Stimulated activated CD8-positive, alpha-beta memory T cell treated with anti-CD3 and anti-CD28 coated beads, Interleukin-15, amount 100 ng/mL, for 24 hours (primary cell): ENCODE data around the gene TRERF1.

Experiments used
- DNase-seq: peaks from one replicate; pipeline ENCODE4 v3.0.0-alpha.2; 2020; ENCODE audit warnings: low read depth

Gene TRERF1

DNA sequence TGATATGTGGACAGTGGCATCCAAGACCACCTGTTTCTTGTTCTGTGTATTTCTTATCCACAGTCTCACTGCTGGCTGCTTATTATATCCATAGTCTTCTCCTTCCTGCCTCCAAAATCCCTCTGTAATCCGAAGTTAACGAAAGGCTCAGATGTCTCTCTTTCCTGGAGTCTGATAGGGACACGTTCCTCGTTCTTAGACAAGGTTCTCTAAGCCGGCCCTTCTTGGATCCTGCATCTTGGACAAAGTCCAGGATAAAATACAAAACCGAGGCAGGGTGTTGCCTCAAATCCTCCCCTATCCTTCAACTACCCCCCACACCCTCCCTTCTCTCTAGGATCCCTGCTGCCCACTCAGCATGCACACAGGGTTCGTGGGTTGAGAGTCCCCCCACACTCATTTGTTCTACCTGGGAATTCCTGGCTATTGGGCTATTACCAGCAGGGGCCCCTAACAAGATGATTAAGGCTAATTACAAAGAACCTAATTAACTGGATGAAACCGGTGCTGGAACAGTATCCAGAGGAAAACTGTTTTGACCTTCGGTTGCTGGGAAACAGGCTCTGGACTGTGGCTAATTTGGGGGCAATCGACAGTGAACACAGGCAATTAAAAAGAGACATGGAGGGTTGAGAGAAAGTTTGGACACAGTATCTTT lies 201.3 kb downstream of the TRERF1 start:
- DNase-seq = no peak

- DNase-seq = no peak
These were observed 202.4 kb downstream of the TRERF1 start for GRCh38 chr6:42249279-42249678.

GRCh38 chr6:42243046-42243445 lies 208.7 kb downstream of the TRERF1 start:
- DNase-seq = no peak

DNA sequence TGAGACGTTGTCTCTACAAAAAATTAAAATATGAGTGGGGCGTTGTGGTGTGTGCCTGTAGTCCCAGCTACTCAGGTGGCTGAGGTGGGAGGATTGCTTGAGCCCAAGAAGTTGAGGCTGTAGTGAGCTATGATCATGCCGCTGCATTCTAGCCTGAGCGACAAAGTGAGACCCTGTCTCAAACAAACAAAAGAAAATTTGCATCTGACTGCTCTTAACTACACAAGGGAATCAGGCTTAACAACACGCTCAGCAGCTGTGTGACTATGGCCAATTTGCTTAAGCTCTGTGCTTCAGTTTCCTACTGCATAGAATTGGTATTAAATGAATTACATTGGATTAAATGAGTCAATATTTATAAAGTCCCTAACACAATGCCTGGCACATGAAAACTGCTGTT lies 209.8 kb downstream of the TRERF1 start:
- DNase-seq = no peak

GRCh38 chr6:42239736-42240375 lies 211.9 kb downstream of the TRERF1 start:
- no peak for DNase-seq

DNA sequence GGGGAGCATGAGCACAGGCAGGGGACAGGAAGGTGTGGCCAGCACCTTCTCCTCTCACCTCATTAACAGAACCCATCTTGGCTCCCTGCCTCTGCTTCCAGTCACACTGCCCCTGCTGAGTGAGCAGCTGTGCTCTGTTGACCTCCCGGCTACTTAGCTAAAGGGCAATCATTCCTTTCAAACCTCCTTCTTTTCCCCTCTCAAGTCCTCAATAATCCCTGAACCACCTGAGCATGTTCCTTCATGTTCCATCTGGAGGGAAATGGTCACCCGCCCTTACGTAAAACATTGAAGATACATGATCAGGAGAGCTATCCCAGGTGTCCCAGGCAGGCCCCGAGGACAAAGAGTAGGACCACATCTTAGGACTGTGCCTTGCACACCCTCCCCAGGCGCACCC lies 212.4 kb downstream of the TRERF1 start:
- DNase-seq = no peak

GRCh38 chr6:42237857-42238256 lies 213.9 kb downstream of the TRERF1 start:
- DNase-seq = no peak

- no peak for DNase-seq
These were observed 214.8 kb downstream of the TRERF1 start for GRCh38 chr6:42236682-42237473.

DNA sequence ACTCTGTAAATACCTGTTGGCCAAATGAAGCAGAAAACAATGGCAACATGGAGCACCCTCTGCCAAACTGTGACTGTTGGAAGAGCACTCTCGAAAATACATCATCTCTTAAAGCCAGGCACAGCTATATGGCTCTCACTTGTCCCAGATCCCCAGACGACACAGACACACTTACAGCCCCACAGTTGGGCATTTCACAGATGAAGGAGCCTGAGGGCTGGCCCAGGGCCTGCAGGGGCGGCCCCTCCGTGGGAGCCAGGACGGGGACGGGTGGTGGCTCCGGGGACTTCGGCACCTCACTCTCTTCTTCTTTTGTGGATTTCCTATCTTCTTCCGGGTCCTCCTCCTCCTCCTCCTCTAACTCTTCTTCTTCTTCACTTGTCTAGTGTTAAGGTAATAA lies 215.7 kb downstream of the TRERF1 start:
- DNase-seq = no peak

- DNase-seq = no peak
These were observed 219.7 kb downstream of the TRERF1 start for GRCh38 chr6:42232035-42232434.

GRCh38 chr6:42230345-42231321 lies 221.1 kb downstream of the TRERF1 start:
- no peak for DNase-seq

DNA sequence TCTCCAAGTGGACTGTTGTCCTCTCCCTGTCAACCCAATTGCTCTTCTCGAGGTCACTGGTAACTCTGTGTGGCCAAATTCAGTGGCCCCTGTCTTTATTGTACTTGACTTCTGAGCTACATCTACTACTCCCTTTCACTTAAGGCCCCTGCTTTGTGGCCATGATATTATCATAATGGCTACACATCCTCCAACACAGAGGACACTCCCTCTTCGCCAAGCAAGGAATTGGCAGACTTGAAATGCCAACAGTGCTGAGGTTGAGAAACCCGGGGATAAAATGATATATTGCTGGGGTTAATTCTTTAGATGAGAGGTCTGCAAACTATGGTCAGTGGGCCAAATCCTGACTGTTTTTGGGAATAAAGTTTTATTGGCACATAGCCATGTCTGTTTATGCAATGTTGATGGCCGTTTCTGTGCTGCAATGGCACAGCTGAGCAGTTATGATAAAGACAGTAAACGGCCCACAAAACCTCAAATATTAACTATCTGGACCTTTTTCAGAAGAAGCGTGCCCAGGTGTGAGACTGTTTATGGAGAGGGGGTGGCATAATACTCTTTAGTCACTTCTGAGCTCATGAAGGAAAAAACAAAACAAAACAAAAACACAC lies 222.1 kb downstream of the TRERF1 start:
- DNase-seq = no peak

- no peak for DNase-seq
These were observed 223.4 kb downstream of the TRERF1 start for GRCh38 chr6:42228305-42228704.

GRCh38 chr6:42227173-42227850 lies 224.4 kb downstream of the TRERF1 start:
- DNase-seq = no peak

DNA sequence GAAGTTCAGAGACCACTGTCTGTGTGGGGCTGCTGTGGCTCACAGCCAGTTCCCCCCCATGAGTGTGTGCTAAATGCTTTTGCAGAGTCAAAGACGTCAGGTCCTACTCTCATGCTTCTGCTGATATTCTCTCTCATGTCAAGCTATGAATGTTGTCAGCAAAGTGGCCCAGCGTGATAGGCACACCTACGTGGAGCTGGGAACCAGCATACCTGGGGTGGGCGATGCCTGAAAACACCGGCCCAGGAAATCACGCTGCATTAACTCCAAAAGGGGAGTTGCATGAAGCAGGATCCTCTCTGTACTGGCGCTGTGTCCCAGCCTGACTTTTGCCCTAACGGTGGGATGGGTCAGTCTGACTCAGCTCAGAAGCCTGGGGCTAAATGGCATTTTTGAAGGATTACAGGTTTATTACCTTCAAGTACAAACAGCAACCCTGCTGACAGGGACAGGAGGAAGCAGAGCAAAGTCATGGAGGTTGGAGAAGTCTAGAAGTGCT lies 225.0 kb downstream of the TRERF1 start:
- no peak for DNase-seq

DNA sequence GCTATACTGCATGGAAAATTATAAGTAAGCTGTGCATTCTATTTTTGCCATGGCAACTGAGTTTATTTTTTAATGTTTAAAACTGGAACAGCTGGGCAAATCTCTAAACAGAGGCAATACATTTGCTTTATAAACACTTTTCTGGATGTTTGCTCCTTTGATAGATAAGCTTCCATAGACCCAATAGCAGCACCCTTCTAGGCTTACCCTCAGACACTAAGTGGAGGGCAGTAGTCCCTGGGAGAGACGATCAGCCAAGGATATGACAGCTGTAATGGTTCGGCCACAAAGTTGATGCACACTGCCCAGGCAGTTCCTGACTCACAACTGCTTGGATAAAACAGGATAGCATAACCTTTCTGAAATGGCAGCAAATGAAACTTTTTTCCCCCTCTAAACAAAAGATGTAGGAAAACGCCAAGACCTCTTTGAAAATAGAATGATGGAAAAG lies 225.5 kb downstream of the TRERF1 start:
- DNase-seq = no peak

DNA sequence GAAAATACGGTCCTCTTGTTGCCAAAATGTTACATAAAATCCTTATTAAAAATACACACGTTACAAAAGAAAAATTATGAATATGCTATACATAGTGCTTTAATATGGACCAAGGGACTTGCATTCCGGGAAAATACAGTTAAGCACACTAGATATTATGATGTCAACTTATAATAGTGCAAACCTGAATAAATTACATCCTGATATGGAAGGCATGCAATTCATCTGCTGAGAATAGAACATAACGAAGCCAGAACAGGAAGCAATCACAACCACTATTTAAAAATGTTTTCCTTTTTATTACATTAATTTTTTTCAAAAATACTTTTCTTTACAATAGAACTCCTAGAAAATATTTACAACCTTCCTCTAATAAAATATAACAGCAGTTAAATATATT lies 226.3 kb downstream of the TRERF1 start:
- DNase-seq = no peak

GRCh38 chr6:42225029-42225339 lies 226.7 kb downstream of the TRERF1 start:
- no peak for DNase-seq

GRCh38 chr6:42224222-42225028 lies 227.3 kb downstream of the TRERF1 start:
- DNase-seq = no peak

- no peak for DNase-seq
These were observed 229.3 kb downstream of the TRERF1 start for GRCh38 chr6:42222448-42222847.
